ENCODE results near the gene CDHR3.
"Not testable (repeated sequence)": the region's sequence is repeated elsewhere in the genome, so short reads cannot be mapped to it uniquely, and the experiment has no call there.

DNA sequence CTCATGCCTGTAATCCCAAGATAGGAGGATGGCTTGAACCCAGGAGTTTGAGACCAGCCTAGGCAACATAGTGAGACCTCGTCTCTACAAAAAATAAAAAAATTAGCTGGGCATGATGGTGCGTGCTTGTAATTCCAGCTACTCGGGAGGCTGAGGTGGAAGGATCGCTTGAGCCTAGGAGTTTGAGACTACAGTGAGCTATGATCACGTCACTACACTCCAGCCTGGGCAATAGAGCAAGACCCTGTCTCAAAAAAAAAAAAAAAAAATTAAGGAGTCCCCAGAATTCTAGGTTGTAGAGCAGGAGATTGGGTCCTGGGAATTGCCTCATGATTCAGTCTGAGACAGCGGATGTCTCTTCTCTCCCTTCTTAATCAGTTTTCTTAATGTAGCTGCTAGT lies 21.7 kb downstream of the CDHR3 start:
- not testable (repeated sequence) for TF ChIP-seq EZH2 (IDR thresholded peaks at IDR 0.05; ENCODE audit: low read depth)
- TF ChIP-seq, protein P1, sequence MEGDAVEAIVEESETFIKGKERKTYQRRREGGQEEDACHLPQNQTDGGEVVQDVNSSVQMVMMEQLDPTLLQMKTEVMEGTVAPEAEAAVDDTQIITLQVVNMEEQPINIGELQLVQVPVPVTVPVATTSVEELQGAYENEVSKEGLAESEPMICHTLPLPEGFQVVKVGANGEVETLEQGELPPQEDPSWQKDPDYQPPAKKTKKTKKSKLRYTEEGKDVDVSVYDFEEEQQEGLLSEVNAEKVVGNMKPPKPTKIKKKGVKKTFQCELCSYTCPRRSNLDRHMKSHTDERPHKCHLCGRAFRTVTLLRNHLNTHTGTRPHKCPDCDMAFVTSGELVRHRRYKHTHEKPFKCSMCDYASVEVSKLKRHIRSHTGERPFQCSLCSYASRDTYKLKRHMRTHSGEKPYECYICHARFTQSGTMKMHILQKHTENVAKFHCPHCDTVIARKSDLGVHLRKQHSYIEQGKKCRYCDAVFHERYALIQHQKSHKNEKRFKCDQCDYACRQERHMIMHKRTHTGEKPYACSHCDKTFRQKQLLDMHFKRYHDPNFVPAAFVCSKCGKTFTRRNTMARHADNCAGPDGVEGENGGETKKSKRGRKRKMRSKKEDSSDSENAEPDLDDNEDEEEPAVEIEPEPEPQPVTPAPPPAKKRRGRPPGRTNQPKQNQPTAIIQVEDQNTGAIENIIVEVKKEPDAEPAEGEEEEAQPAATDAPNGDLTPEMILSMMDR (conservative IDR thresholded peaks at IDR 0.05) = not testable (repeated sequence)
